Chondrocyte (in vitro differentiated cells): ENCODE data around the gene GSTM4. TPM values are rescaled to one million over a fixed set of nuclear protein-coding genes. Genes with fewer than 3 reads are reported as not detected.

Experiments used
- DNase-seq: peaks from one replicate; pipeline ENCODE4 v3.0.0; 2021; ENCODE audit warnings: mixed read lengths, low spot score
- H3K27ac Mint-ChIP-seq: one replicate; pipeline ENCODE4 v1.8.0; 2021; ENCODE audit warnings: mild to moderate bottlenecking, moderate library complexity, mixed read lengths; ENCODE audit not compliant: unreplicated experiment
- H3K27me3 Mint-ChIP-seq: 2 replicates; pipeline ENCODE4 v1.8.0; 2021; ENCODE audit warnings: low read depth, mixed read lengths
- H3K36me3 Mint-ChIP-seq: 2 replicates; pipeline ENCODE4 v1.8.0; 2021; ENCODE audit warnings: low read depth, mixed read lengths
- H3K4me1 Mint-ChIP-seq: 2 replicates; pipeline ENCODE4 v1.8.0; 2021; ENCODE audit warnings: low read depth, mild to moderate bottlenecking, mixed read lengths
- H3K4me3 Mint-ChIP-seq: one replicate; pipeline ENCODE4 v1.8.0; 2021; ENCODE audit warnings: mild to moderate bottlenecking, moderate library complexity, mixed read lengths; ENCODE audit not compliant: unreplicated experiment
- H3K9me3 Mint-ChIP-seq: 2 replicates; pipeline ENCODE4 v1.8.0; 2021; ENCODE audit warnings: low read depth, mixed read lengths
- total RNA-seq: library from RNA; stranded (reverse); gene quantifications from 3 replicates; pipeline ENCODE4 v1.2.1, GENCODE V29; 2021
- TF ChIP-seq, protein P1 (sequence below): fragments of 200-600 bp; sonication (generic); IDR thresholded peaks from 2 replicates; pipeline ENCODE4 v1.5.0; 2021; ENCODE audit warnings: antibody characterized with exemption, mild to moderate bottlenecking, moderate library complexity

The GSTM4 gene
- total RNA-seq, 1 donor from 2014 or later: 14.5 TPM

GRCh38 chr1:109613361-109614147 is 42.3 kb upstream of the GSTM4 start:
- Mint-ChIP-seq H3K4me3 (no peak overlapping the region), H3K27me3 (no peaks in the 10 kb centered on the region), H3K27ac (no peak overlapping the region), H3K4me1 (peaks cover 29% of the 10 kb centered on the region), H3K36me3 (no peaks in the 10 kb centered on the region), H3K9me3 (no peaks in the 10 kb centered on the region)
- TF ChIP-seq, protein P1, sequence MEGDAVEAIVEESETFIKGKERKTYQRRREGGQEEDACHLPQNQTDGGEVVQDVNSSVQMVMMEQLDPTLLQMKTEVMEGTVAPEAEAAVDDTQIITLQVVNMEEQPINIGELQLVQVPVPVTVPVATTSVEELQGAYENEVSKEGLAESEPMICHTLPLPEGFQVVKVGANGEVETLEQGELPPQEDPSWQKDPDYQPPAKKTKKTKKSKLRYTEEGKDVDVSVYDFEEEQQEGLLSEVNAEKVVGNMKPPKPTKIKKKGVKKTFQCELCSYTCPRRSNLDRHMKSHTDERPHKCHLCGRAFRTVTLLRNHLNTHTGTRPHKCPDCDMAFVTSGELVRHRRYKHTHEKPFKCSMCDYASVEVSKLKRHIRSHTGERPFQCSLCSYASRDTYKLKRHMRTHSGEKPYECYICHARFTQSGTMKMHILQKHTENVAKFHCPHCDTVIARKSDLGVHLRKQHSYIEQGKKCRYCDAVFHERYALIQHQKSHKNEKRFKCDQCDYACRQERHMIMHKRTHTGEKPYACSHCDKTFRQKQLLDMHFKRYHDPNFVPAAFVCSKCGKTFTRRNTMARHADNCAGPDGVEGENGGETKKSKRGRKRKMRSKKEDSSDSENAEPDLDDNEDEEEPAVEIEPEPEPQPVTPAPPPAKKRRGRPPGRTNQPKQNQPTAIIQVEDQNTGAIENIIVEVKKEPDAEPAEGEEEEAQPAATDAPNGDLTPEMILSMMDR: no peak
- DNase-seq: no peak

- TF ChIP-seq, protein P1: no peak
- Mint-ChIP-seq H3K4me3 (no peak overlapping the region), H3K27ac (no peak overlapping the region), H3K4me1 (peaks cover 34% of the 10 kb centered on the region), H3K27me3 (no peaks in the 10 kb centered on the region), H3K9me3 (no peaks in the 10 kb centered on the region), H3K36me3 (no peaks in the 10 kb centered on the region)
- DNase-seq: no peak
These were observed 40.0 kb upstream of the GSTM4 start for GRCh38 chr1:109615879-109616278.

DNA sequence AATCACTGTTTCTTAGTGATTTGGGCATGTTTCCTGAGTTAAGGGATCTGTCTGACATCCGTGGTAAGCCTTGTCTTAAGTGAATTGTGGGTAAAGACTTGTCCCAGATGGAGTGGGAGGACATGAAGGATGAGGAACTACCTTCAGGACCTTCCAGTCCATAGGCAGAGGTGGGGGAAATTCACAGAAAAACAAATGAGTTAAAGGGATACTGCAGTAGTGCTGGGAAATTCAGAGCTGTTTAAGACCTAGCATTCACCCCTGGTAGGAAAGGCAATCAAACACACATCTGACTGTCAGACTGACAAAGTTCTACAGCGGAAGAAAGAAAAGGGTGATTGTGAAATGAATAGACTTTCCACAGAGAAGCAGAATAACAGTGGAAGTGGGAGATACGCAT is 39.5 kb upstream of the GSTM4 start:
- TF ChIP-seq, protein P1: no peak
- Mint-ChIP-seq H3K27me3 (no peaks in the 10 kb centered on the region), H3K27ac (peak overlapping the region; percentile 65), H3K9me3 (no peaks in the 10 kb centered on the region), H3K36me3 (no peaks in the 10 kb centered on the region), H3K4me1 (peaks cover 36% of the 10 kb centered on the region), H3K4me3 (no peak overlapping the region)
- no peak for DNase-seq

GRCh38 chr1:109617291-109617801 is 38.6 kb upstream of the GSTM4 start:
- Mint-ChIP-seq H3K4me1 (peaks cover 45% of the 10 kb centered on the region), H3K9me3 (no peaks in the 10 kb centered on the region), H3K36me3 (no peaks in the 10 kb centered on the region), H3K27ac (peak overlapping the region; percentile 65), H3K27me3 (no peaks in the 10 kb centered on the region), H3K4me3 (no peak overlapping the region)
- TF ChIP-seq, protein P1: no peak
- no peak for DNase-seq

- Mint-ChIP-seq H3K4me1 (peaks cover 52% of the 10 kb centered on the region), H3K4me3 (peak overlapping the region; percentile 99)
These were observed 37.0 kb upstream of the GSTM4 start for GRCh38 chr1:109618661-109619575.

More at GRCh38 chr1:109618661-109619575, 37.0 kb upstream of the GSTM4 start:
- Mint-ChIP-seq H3K36me3 (no peaks in the 10 kb centered on the region), H3K27ac (peak overlapping the region; percentile 97), H3K27me3 (no peaks in the 10 kb centered on the region), H3K9me3 (no peaks in the 10 kb centered on the region)
- TF ChIP-seq, protein P1: no peak
- DNase-seq: no peak
